ENCODE data around the gene PHRF1.

GRCh38 chr11:577611-577894 is 1.3 kb downstream of the PHRF1 start:
- no peak for TF ChIP-seq EP300 (IDR thresholded peaks at IDR 0.05)
- TF ChIP-seq CTCF (IDR thresholded peaks at IDR 0.05): no peak
- no peak for TF ChIP-seq POLR2A (IDR thresholded peaks at IDR 0.05)

Data from ovary (tissue), 3 donors.